Progenitor cell of endocrine pancreas (in vitro differentiated cells): ENCODE results near the gene TTC33. TPM values are rescaled to one million over a fixed set of nuclear protein-coding genes. Genes with fewer than 3 reads are reported as not detected.
A peak's percentile ranks its signal among the peaks of the same experiment; 100 is the strongest.

Source experiments
- DNase-seq: peaks from one replicate; pipeline ENCODE4 v3.0.0; 2021; ENCODE audit warnings: low spot score; ENCODE audit not compliant: unreplicated experiment
- H3K27ac Mint-ChIP-seq: 2 replicates; pipeline ENCODE4 v1.8.0; 2021; ENCODE audit warnings: mild to moderate bottlenecking, moderate library complexity, mixed read lengths
- H3K27me3 Mint-ChIP-seq: 2 replicates; pipeline ENCODE4 v1.8.0; 2021; ENCODE audit warnings: mixed read lengths
- H3K36me3 Mint-ChIP-seq: 2 replicates; pipeline ENCODE4 v1.8.0; 2022; ENCODE audit warnings: mixed read lengths; ENCODE audit not compliant: insufficient read depth
- H3K4me1 Mint-ChIP-seq: 2 replicates; pipeline ENCODE4 v1.8.0; 2021; ENCODE audit warnings: low read depth, mixed read lengths
- H3K4me3 Mint-ChIP-seq: 2 replicates; pipeline ENCODE4 v1.8.0; 2021; ENCODE audit warnings: low read depth, mild to moderate bottlenecking, moderate library complexity, mixed read lengths
- H3K9me3 Mint-ChIP-seq: 2 replicates; pipeline ENCODE4 v1.8.0; 2021; ENCODE audit warnings: low read depth, mixed read lengths
- CTCF ChIP-seq: fragments of 200-600 bp; sonication (generic); IDR thresholded peaks from one replicate; pipeline ENCODE4 v1.5.0; 2021; ENCODE audit warnings: antibody characterized with exemption, mild to moderate bottlenecking; ENCODE audit not compliant: unreplicated experiment
- total RNA-seq: library from RNA; stranded (reverse); gene quantifications from 2 replicates; pipeline ENCODE4 v1.2.1, GENCODE V29; 2021

The TTC33 gene
- total RNA-seq, 1 donor from 2014 or later: 25.4 TPM

- Mint-ChIP-seq H3K27me3 (no peaks in the 10 kb centered on the region), H3K27ac (no peak overlapping the region), H3K9me3 (no peaks in the 10 kb centered on the region), H3K4me3 (no peak overlapping the region), H3K36me3 (peaks cover 21% of the 10 kb centered on the region), H3K4me1 (peaks cover 6% of the 10 kb centered on the region)
- no peak for DNase-seq
- no peak for TF ChIP-seq CTCF
Measured at GRCh38 chr5:40770764-40771163, 15.0 kb upstream of the TTC33 start.

- no peak for TF ChIP-seq CTCF
- Mint-ChIP-seq H3K4me3 (no peak overlapping the region), H3K27me3 (no peaks in the 10 kb centered on the region), H3K9me3 (no peaks in the 10 kb centered on the region), H3K4me1 (peaks cover 2% of the 10 kb centered on the region), H3K36me3 (peaks cover 24% of the 10 kb centered on the region), H3K27ac (no peak overlapping the region)
- DNase-seq: no peak
Measured at GRCh38 chr5:40762705-40763104, 6.9 kb upstream of the TTC33 start.

GRCh38 chr5:40757400-40757799 lies 1.6 kb upstream of the TTC33 start:
- no peak for DNase-seq
- peaks cover 11% of the 10 kb centered on the region for H3K36me3 Mint-ChIP-seq
- peaks cover 2% of the 10 kb centered on the region for H3K4me1 Mint-ChIP-seq
- no peak for TF ChIP-seq CTCF
- H3K9me3 Mint-ChIP-seq: no peaks in the 10 kb centered on the region
- H3K27me3 Mint-ChIP-seq: no peaks in the 10 kb centered on the region
- no peak overlapping the region for H3K4me3 Mint-ChIP-seq
- peak overlapping the region; percentile 65 for H3K27ac Mint-ChIP-seq

GRCh38 chr5:40755093-40755406 lies 711 bp downstream of the TTC33 start:
- no peak overlapping the region for H3K4me3 Mint-ChIP-seq
- no peaks in the 10 kb centered on the region for H3K27me3 Mint-ChIP-seq

GRCh38 chr5:40754381-40755092 lies 1.2 kb downstream of the TTC33 start:
- TF ChIP-seq CTCF: no peak
- Mint-ChIP-seq H3K27ac (no peak overlapping the region), H3K4me3 (no peak overlapping the region), H3K36me3 (peaks cover 20% of the 10 kb centered on the region), H3K4me1 (peaks cover 2% of the 10 kb centered on the region), H3K27me3 (no peaks in the 10 kb centered on the region), H3K9me3 (peaks cover 6% of the 10 kb centered on the region)
- DNase-seq: no peak

More at GRCh38 chr5:40755093-40755406, 711 bp downstream of the TTC33 start:
- peak; percentile 21 for DNase-seq
- Mint-ChIP-seq H3K36me3 (peaks cover 20% of the 10 kb centered on the region), H3K9me3 (peaks cover 6% of the 10 kb centered on the region), H3K4me1 (peaks cover 2% of the 10 kb centered on the region), H3K27ac (no peak overlapping the region)
- TF ChIP-seq CTCF: peak; percentile 56
